Lower leg skin (tissue), 3 donors: ENCODE data around the gene ARFIP1.
"Not testable (repeated sequence)": the region's sequence is repeated elsewhere in the genome, so short reads cannot be mapped to it uniquely, and the experiment has no call there.

Source experiments
- CTCF ChIP-seq, 3 donors: fragments of 450-650 bp; IDR thresholded peaks; one replicate each; pipeline ENCODE4 v1.5.1; 2016; ENCODE audit warnings: antibody characterized with exemption in 3 of 3, mild to moderate bottlenecking in 3 of 3, moderate library complexity in 2 of 3
- POLR2A ChIP-seq, 2 donors: fragments of 450-650 bp; IDR thresholded peaks; one replicate each; pipeline ENCODE4 v1.6.1; 2016 to 2017; ENCODE audit warnings: antibody characterized with exemption in 2 of 2, mild to moderate bottlenecking in 1 of 2, moderate library complexity in 1 of 2

GRCh38 chr4:152765069-152765737, 14.6 kb upstream of the ARFIP1 start:
- not testable (repeated sequence) for TF ChIP-seq CTCF, POLR2A (IDR thresholded peaks at IDR 0.05)
